ENCODE measurements around the gene CYB561D2. TPM values are rescaled to one million over a fixed set of nuclear protein-coding genes. Genes with fewer than 3 reads are reported as not detected.
A peak's percentile ranks its signal among the peaks of the same experiment; 100 is the strongest.

CYB561D2 gene
- total RNA-seq, 1 donor from 2014 or later = 31.4 TPM

- DNase-seq (ENCODE audit: low read depth) = peak; percentile 54
Observed at GRCh38 chr3:50365080-50365841, 14.6 kb downstream of the CYB561D2 start.

- DNase-seq (ENCODE audit: low read depth) = no peak
Observed at GRCh38 chr3:50365842-50366220, 15.2 kb downstream of the CYB561D2 start.

GRCh38 chr3:50369012-50369670, 18.5 kb downstream of the CYB561D2 start:
- DNase-seq (ENCODE audit: low read depth) = no peak

- DNase-seq (ENCODE audit: low read depth) = no peak
Observed at GRCh38 chr3:50370594-50370993, 19.9 kb downstream of the CYB561D2 start.

- DNase-seq (ENCODE audit: low read depth) = no peak
Observed at GRCh38 chr3:50371133-50371685, 20.5 kb downstream of the CYB561D2 start.

GRCh38 chr3:50372349-50372748, 21.7 kb downstream of the CYB561D2 start:
- DNase-seq (ENCODE audit: low read depth) = no peak

GRCh38 chr3:50373146-50374051, 22.7 kb downstream of the CYB561D2 start:
- DNase-seq (ENCODE audit: low read depth) = no peak

- DNase-seq (ENCODE audit: low read depth) = no peak
Observed at GRCh38 chr3:50374363-50375257, 23.9 kb downstream of the CYB561D2 start.

- DNase-seq (ENCODE audit: low read depth) = no peak
Observed at GRCh38 chr3:50375258-50375931, 24.7 kb downstream of the CYB561D2 start.

GRCh38 chr3:50378024-50378423, 27.4 kb downstream of the CYB561D2 start:
- no peak for DNase-seq (ENCODE audit: low read depth)

- no peak for DNase-seq (ENCODE audit: low read depth)
Observed at GRCh38 chr3:50378757-50379156, 28.1 kb downstream of the CYB561D2 start.

- DNase-seq (ENCODE audit: low read depth) = no peak
Observed at GRCh38 chr3:50380405-50381085, 29.9 kb downstream of the CYB561D2 start.

GRCh38 chr3:50381383-50381782, 30.7 kb downstream of the CYB561D2 start:
- DNase-seq (ENCODE audit: low read depth) = no peak

GRCh38 chr3:50382722-50383121, 32.1 kb downstream of the CYB561D2 start:
- no peak for DNase-seq (ENCODE audit: low read depth)

GRCh38 chr3:50383750-50384149, 33.1 kb downstream of the CYB561D2 start:
- no peak for DNase-seq (ENCODE audit: low read depth)

- DNase-seq (ENCODE audit: low read depth) = no peak
Observed at GRCh38 chr3:50385754-50386153, 35.1 kb downstream of the CYB561D2 start.

- peak; percentile 3 for DNase-seq (ENCODE audit: low read depth)
Observed at GRCh38 chr3:50388016-50388719, 37.5 kb downstream of the CYB561D2 start.

GRCh38 chr3:50388720-50389413, 38.2 kb downstream of the CYB561D2 start:
- no peak for DNase-seq (ENCODE audit: low read depth)

GRCh38 chr3:50389414-50389767, 38.7 kb downstream of the CYB561D2 start:
- DNase-seq (ENCODE audit: low read depth) = no peak
